Skin of body (tissue), 2 donors: ENCODE results near the gene IFT122. TPM values are rescaled to one million over a fixed set of nuclear protein-coding genes. Genes with fewer than 3 reads are reported as not detected.
"Not testable (repeated sequence)": the region's sequence is repeated elsewhere in the genome, so short reads cannot be mapped to it uniquely, and the experiment has no call there.

ENCODE experiments used
- DNase-seq: peaks from one replicate; lab custom pipeline; 2025; lab: John Stamatoyannopoulos, UW
- total RNA-seq: library from RNA; depleted of rRNA; stranded (reverse); fragments of >200 nt; gene quantifications from one replicate; pipeline ENCODE4 v1.2.3, GENCODE V29; 2014

Gene IFT122
- total RNA-seq, 1 donor from 2014 or later, result 51.4 TPM

DNA sequence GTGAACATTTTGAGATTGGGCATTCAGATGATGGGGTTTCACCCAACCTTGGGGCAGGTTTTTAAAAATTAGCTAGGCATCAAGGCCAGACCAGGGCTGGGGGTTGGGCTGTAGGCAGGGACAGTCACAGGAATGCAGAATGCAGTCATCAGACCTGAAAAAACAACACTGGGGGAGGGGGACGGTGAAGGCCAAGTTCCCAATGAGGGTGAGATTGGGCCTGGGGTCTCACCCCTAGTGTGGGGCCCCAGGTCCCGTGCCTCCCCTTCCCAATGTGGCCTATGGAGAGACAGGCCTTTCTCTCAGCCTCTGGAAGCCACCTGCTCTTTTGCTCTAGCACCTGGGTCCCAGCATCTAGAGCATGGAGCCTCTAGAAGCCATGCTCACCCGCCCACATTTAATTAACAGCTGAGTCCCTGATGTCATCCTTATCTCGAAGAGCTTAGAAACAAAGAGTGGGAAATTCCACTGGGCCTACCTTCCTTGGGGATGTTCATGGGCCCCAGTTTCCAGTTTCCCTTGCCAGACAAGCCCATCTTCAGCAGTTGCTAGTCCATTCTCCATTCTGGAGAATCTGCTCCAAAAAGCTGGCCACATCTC is 94.5 kb downstream of the IFT122 start:
- no peak for DNase-seq

DNA sequence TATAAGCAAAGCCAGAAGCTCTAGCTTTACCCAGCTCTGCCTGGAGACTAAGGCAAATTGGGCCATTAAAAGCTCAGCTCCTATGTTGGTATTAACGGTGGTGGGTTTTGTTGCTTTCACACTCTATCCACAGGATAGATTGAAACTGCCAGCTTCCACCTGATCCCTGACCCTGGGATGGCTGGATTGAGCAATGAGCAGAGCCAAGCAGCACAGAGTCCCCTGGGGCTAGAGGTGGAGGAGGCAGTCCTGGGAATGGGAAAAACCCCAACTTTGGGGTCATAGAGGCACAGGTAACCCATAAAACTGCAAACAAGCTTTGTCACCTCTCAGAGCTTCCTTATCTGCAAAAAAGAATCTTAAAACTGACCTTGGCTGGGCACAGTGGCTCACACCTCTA is 95.1 kb downstream of the IFT122 start:
- DNase-seq, result no peak

DNA sequence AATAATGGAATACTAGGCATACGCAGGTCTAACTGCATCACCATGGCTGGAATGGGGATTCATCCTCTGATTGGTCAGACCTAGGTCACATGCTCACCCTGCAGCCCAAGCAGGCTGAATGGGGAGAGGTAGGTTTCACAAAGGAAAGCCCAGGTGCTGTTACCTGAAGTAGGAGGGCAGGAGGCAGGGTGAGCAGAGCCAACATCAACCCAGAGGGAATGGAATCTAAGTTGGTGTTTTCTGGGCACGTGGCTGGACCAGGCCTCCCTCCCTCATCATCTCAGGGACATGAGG is 96.3 kb downstream of the IFT122 start:
- DNase-seq, result no peak

DNA sequence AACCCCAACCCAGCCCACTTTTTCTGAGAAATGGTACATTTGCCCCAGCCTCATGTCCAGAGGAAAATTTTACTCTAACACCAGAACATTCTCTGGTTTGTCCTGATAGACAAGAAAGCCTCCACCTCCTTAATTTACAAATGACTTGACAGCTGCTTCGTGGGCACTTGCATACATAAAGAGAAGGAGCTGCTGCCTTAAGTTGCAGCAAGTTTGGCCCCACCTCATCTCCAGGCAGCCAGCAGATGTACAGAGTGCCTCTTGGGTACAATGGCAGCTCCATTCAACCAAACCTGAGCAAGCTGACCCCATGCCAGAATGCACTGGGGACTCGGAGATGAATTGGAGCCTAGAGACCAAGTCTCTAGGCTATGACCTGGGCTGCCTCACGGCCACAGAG is 96.8 kb downstream of the IFT122 start:
- no peak for DNase-seq

DNA sequence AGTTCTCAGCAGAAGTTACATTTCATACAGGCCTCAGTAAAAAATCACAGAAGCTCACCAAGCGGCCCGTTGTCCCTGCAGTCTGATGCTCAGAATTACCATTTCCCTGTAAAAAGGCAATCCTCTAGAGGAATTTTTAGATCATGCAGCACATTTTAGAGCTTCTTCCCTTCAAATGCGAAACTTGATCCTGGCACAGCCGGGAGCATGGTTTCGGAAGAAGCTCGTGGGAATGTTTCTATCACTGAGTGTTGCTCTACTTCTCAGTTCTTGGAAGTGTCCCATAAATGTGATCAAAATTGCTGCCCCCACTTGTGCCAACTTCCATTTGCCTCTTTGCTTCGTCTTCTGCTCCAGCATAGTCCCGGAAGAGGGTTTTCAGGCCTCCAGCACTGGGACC is 99.2 kb downstream of the IFT122 start:
- DNase-seq, result no peak

DNA sequence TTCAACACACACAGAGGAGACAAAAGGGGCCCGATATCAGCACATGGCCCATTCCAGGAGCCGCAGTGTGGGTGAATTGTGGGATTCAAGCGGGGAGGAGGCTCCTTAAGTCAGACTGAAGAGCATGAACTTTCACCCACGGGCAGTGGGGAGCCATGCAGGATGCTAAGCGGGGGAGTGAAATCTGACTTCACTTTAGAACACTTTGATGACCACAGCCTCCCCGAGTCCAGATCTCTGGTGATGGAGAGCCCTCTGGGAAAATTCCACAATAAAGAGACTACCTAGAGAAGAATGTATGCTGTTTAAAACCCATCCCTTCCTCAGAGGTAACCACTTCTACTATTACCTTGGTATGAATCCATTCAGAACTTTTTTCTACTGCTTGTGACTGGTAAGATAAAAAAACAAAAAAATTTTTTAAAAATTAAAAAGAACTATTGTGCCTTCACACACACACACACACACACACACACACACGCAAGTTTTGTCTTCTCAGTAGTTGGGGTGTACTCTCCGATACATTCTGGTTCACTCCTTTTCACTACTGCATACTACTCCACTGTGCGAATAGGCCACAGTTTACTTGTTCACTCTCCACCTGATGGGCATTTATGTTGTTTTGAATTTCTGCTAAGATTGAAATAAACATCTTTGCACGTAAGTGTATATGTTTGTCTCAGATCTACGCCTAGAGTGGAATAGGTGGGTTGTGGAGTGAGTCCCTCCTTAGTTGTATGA is 100.9 kb downstream of the IFT122 start:
- no peak for DNase-seq

DNA sequence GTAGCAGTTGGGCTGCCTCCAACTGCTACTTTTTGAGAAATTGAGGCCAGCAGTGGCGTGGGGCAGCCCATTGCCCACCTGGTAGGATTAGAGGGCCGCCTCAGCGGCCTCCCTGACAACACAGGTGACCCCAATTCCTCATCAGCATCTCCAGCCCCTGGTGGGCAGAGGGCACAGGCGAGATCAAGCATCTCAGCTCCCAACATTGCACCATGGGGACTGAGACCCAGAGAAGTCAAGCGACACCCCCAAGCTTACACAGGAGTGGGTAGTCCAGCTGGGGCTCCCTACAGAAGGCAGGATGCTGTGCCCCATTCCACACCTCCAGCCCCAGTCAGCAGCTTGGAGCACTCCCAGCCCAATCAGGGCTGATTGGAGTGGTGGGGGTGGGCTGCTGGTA is 102.7 kb downstream of the IFT122 start:
- no peak for DNase-seq

DNA sequence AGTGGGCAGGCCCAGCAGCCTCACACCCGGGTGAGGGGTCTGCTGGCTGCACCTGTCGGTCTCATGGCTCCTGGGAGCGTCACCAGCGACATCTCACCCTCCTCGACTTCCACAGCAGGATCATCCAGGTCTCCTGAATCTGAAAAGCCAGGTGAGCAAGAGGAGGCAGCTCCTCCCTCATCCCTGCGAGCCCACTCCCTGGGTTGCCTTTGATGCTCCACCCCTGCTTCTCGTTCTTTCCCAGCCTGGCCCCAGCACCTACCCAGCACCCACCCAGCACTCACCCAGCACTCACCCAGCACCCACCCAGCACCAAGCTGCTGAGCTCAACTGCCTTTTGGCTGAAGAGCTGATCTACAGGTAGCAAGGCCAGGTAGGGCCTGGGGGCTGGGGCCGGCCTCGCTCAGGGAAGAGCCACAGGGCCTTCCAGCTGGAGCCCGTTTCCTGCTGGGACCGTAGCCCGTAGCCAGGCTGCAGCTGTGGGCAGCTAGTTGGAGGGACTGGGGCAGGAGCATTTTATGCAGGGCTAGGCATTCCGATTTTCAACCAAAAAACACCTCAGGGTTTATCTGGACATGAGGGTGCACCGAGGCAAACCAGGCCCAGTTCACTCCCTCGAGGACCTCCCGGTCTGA is 103.2 kb downstream of the IFT122 start, which contains the start of gene H1-8:
Gene H1-8, plus strand, starts transcription at position 20 of the 635 bp plus-strand sequence. Its CDS starts 44 bp downstream, at position 64.
- DNase-seq, result no peak

DNA sequence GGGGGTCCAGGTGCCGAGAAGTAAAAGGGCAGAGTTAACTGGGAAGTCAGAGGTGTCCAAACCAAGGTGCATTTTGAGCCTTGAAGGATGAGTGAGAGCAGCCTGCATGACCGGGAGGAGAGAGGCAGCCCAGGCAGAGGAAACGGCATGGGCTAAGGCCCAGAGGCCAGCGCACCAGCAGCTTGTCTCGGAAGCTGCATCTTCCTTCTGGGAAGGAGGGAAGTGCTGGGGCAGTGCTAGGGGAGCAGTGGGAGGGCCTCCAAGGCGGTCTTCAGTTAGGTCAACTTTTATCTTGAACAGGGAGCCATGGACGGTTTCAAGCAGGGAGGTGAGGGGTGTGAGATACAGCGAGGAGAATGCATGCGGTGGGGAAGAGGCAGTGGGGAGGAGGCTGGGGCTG is 104.0 kb downstream of the IFT122 start:
- DNase-seq, result no peak

DNA sequence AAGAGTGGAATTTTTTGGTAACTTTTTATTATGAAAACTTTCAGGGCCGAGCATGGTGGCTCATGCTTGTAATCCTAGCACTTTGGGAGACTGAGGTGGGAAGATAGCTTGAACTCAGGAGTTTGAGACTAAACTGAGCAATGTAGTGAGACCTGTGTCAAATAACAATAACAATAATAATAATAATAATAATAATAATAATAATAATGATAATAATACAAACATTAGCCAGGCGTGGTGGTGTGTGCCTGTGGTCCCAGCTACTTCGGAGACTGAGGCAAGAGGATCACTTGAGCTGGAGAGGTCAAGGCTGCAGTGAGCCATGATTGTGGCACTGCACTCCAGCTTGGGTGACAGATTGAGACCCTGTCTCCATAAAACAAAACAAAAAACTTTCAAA is 105.9 kb downstream of the IFT122 start:
- not testable (repeated sequence) for DNase-seq

DNA sequence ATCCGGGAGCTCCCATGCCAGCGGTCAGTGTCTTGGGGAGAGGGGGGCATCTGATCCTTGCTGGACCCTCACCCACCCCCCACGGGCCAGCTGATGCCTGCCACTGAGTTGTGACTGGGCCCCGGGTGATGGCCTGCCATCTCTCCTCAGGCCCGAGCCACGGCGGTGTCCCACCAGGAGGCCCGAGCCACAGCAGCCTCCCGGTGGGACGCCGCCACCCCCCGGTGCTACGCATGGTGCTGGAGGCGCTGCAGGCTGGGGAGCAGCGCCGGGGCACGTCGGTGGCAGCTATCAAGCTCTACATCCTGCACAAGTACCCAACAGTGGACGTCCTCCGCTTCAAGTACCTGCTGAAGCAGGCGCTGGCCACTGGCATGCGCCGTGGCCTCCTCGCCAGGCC is 107.2 kb downstream of the IFT122 start:
- DNase-seq, result no peak

DNA sequence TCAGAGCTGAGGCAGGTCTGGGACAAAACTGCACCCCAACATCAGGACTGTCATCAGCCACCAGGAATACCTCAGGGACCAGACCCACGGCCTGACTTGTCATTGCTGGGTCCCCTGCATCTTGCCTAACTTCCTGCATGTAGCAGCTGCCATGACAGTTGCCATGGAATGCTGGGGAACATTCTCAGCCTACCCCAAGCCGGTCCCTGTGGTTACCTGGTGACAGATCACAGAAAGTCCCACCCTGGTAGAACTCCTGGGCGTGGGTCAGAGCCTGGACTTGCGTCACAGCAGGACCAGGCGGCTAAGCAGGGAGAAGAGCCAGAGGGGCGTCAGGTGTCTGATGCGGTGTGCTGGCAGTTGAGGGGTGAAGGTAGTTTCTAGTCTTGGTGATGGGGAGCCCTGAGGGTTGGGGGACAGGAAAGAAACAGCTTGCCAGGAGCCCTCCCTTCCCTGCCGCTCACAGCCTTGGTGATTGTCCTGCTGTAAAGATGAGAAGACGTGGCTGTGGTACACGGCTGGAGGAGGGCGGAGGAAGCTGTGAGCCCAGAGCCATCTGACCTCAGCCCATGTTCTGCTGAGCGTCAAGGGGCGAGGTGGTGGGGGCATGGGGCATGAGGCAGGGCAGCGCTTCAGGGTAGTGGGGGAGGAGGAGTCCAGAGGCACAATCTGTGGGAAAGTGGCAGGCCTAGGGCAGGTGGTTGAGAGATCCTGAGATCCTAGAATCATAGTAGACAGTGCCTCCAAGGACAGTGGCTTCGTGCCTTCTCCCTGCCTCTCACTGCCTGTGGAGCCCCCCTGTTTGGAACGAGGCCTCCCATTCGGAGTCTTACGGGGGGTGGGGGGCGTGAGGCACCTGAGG is 108.3 kb downstream of the IFT122 start:
- no peak for DNase-seq

DNA sequence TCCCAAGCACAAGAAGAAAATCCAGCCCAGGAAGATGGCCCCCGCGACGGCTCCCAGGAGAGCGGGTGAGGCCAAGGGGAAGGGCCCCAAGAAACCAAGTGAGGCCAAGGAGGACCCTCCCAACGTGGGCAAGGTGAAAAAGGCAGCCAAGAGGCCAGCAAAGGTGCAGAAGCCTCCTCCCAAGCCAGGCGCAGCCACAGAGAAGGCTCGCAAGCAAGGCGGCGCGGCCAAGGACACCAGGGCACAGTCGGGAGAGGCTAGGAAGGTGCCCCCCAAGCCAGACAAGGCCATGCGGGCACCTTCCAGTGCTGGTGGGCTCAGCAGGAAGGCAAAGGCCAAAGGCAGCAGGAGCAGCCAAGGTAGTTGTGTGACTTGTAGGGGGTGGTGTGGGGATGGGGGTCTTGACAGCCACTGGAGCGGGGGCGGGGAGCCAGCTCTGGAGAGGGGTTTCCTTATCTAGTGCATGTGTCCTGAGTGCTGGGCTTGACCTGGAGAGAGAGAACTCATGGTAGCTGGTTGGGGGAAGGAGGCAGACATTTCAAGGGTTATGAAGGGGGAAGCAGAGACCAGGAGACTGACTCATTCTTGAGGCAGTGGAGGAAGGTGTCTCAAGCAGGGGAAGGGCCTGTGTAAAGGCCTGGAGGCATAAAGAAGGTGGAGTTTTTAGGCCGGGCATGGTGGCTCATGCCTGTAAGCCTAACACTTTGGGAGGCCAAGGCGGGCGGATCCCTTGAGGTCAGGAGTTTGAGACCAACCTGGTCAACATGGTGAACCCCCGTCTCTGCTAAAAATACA is 109.2 kb downstream of the IFT122 start:
- DNase-seq, result no peak

DNA sequence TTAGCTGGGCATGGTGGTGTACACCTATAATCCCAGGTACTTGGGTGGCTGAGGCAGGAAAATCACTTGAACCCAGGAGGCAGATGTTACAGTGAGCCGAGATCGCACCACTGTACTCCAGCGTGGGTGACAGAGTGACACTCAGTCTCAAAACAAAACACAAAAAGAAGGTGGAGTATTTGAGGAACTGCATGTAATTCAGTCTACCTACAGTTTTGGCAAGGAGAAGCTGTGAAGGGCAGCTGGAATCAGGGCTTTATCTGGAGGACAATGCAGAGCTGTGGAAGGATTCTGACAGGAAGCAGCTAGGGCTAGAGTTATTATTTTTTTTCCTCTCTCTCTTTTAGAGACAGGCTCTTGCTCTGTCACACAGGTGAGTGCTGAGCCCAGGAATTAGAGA is 109.8 kb downstream of the IFT122 start:
- DNase-seq, result no peak

DNA sequence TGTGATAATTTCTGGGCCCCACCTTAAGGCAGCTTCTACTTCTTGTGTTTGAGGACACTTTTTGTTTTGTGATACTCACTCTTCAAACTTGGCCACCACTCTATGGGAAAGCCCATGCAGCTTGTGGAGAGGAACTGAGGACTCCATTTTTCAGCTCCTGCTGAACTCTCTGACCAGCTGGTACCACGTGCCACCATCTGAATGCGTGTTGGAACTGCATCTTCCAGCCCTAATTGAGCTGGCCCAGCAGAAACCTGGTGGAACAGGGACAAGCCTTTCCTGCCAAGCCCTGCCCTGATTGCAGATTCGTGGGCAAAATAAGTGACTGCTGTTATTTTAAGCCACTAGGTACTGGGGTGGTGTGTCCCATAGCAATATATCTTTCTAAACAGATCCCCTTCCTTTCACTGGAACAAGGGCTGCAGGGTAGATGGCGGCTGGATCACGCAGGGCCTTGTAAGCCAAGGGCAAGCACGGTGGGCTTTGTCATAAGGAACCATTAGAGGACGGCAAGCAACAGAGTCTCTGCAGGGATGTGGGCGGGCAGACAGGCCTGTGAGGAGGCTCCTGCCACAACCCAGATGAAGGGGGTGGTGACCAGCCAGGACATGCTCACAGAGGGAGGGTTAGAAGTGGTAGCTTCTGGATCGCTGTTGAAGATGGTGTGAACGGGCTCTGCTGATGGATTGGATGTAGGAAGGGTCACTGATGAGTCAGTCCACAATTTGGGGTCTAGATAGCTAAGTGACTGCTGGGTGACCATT is 112.4 kb downstream of the IFT122 start:
- no peak for DNase-seq

DNA sequence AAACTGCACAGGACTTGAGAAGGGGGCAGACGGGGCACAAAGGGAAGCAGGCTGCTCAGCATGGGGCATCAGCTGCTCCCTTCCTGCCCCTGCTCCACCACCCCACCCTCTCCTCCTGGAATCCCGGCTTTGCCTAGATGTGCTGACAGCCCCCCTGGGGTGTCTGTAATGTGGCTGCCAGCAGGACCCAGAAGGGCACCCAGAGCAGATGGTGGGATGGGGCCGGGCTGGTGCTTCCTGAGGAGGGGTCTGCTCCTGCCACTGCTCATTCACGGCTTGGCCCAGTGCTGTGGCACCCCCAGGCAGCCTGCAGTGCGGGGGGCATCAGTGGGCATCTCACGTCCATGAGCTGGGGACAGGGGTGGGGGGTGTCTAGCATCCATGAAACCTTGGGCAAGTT is 113.1 kb downstream of the IFT122 start:
- no peak for DNase-seq

DNA sequence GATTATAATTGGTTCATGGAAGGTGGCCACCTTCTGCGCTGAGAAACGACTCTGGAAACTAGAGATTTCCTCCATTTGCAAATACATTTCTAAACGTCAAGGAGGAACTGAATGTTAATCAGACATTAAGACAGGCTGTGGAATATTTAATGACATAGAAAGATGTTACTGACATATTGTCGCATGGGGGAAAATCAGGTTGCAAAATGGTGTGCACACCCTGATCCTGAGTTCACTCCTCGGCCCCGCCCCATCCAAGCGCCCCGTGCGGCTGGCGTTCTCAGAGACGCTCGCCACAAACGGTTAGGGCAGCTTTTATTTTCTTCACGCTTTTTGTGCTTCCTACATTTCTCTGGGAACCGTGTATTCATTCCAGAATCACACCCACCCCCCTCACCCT is 113.7 kb downstream of the IFT122 start:
- DNase-seq, result no peak

DNA sequence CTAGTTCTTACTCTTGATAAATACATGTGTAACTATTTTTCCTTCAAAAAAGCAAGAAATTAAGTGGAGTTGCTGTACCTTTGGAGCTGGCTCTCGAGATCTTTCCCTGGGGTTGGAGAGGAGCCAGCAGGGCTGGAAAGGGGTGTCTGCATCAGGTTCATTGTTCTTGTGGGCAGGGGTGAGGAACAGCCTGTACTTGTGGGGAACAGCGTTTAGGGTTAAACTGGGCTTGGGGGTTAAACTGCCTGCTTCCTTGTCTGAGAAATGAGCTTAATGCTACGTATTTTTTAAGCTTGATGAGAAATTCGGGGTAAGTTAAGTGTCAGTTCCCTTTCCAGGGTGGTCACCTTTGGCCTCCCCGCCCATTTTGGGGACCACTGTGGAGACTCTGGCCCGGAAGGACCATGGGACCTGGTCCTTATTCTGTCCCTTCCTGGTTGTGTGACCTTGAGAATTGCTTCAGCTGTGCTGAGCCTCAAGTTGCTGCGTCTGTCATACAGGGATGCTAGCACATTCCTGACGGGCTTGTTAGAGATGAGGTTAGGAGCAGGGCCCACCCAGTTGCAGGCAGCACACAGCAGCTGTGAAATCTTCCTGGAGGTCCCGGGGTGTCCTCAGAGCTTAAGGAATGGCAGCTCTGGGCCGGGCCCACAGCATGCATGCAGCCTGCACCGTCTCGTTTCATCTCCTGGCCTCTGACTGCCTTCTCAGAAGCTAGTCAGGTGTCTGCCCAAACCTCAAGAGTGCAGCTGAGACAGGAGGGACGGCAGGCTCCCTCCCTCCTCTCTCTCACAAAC is 114.5 kb downstream of the IFT122 start:
- no peak for DNase-seq

DNA sequence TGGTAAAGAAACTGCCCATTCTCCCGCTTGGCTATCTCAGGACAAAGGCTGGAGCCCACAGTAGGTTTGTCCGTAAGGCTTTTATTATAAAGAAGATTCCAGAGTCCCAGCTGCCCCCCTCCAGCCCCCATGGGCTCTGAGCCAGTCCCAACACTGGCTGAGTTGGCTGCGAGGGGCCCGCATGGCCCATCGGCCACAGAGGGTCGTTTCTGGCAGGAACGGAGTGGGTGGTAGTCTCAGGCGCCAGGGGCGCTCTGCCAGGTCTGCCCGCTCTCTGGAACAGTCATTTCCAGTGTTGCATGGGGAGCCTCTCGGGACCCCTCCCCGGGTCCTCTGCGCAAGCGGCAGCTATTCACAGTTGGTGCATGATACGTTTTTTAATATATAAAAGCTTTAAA is 115.1 kb downstream of the IFT122 start:
- no peak for DNase-seq
